IMR-90 (cell line): ENCODE data around the gene FBRSL1. TPM values are rescaled to one million over a fixed set of nuclear protein-coding genes. Genes with fewer than 3 reads are reported as not detected.

Source experiments
- ATAC-seq: fragments of 200-7000 bp; cut with Tn5 transposase; 2 replicates; pipeline ENCODE4 v1.9.1; 2020; ENCODE audit warnings: low read depth, mild to moderate bottlenecking, moderate library complexity
- BruUV-seq: library from RNA; stranded (reverse); fragments of 400-500 nt; replicated peaks from 2 replicates; lab custom pipeline; 2021; lab: Mats Ljungman, UMichigan
- CTCF ChIA-PET: fragments of 300-600 bp; formaldehyde crosslinking; extraction: SDS; loops from one replicate; lab custom pipeline; 2021; ENCODE audit warnings: antibody characterized with exemption; lab: Yijun Ruan, JAX
- POLR2A ChIA-PET: fragments of 300-600 bp; sonication (Branson Sonifier 250); formaldehyde crosslinking; loops from one replicate; lab custom pipeline; 2022; ENCODE audit warnings: antibody characterized with exemption; ENCODE audit not compliant: unreplicated experiment; lab: Charles Lee
- DNase-seq: peaks from one replicate; pipeline ENCODE4 v3.0.0; 2013
- H2AFZ ChIP-seq: replicated peaks from 2 replicates; pipeline ENCODE3; 2013; ENCODE audit warnings: low read length, mild to moderate bottlenecking; ENCODE audit not compliant: poor library complexity
- H2AK5ac ChIP-seq: 2 replicates; pipeline ENCODE4 v1.6.1; 2013; ENCODE audit warnings: low read depth, low read length, inconsistent platforms
- H2AK9ac ChIP-seq: replicated peaks from 2 replicates; pipeline ENCODE3; 2013; ENCODE audit warnings: mild to moderate bottlenecking, low read depth, low read length, moderate library complexity; ENCODE audit not compliant: poor library complexity
- H2BK120ac ChIP-seq: 2 replicates; pipeline ENCODE4 v1.6.1; 2013; ENCODE audit warnings: low read depth, low read length, inconsistent platforms
- H2BK15ac ChIP-seq: 3 replicates; pipeline ENCODE4 v1.6.1; 2013; ENCODE audit warnings: low read depth, low read length, inconsistent platforms
- H2BK20ac ChIP-seq: 2 replicates; pipeline ENCODE4 v1.6.1; 2013; ENCODE audit warnings: low read depth, mild to moderate bottlenecking, inconsistent platforms, low read length, moderate library complexity
- H2BK5ac ChIP-seq: 2 replicates; pipeline ENCODE4 v1.6.1; 2013; ENCODE audit warnings: mild to moderate bottlenecking, low read depth, low read length, inconsistent platforms; ENCODE audit not compliant: poor library complexity, severe bottlenecking
- H3K14ac ChIP-seq: replicated peaks from 2 replicates; pipeline ENCODE4 v1.6.1; 2013; ENCODE audit warnings: low read depth, low read length, inconsistent platforms
- H3K18ac ChIP-seq: 2 replicates; pipeline ENCODE4 v1.6.1; 2013; ENCODE audit warnings: low read depth, low read length, control low read depth
- H3K23ac ChIP-seq: 2 replicates; pipeline ENCODE4 v1.6.1; 2013; ENCODE audit warnings: low read depth, low read length, inconsistent platforms
- H3K27ac ChIP-seq: 2 replicates; pipeline ENCODE4 v1.5.1; 2013; ENCODE audit warnings: mild to moderate bottlenecking, control low read depth, low read length; ENCODE audit not compliant: insufficient read depth
- H3K27me3 ChIP-seq: 2 replicates; pipeline ENCODE4 v1.6.1; 2013; ENCODE audit warnings: low read length; ENCODE audit not compliant: control insufficient read depth, insufficient read depth
- H3K36me3 ChIP-seq: 2 replicates; pipeline ENCODE4 v1.6.1; 2013; ENCODE audit warnings: low read length, mixed read lengths; ENCODE audit not compliant: control insufficient read depth, insufficient read depth
- H3K4ac ChIP-seq: 2 replicates; pipeline ENCODE4 v1.6.1; 2013; ENCODE audit warnings: low read depth, low read length, inconsistent platforms
- H3K4me1 ChIP-seq: 2 replicates; pipeline ENCODE4 v1.6.1; 2013; ENCODE audit warnings: low read length, mixed read lengths; ENCODE audit not compliant: control insufficient read depth, insufficient read depth
- H3K4me2 ChIP-seq: 2 replicates; pipeline ENCODE4 v1.6.1; 2013; ENCODE audit warnings: low read depth, mild to moderate bottlenecking, control low read depth, low read length, moderate library complexity
- H3K4me3 ChIP-seq: 2 replicates; pipeline ENCODE4 v1.5.1; 2013; ENCODE audit warnings: low read depth, mild to moderate bottlenecking, control low read depth, low read length, moderate library complexity; ENCODE audit not compliant: insufficient read depth
- H3K56ac ChIP-seq: 2 replicates; pipeline ENCODE4 v1.6.1; 2013; ENCODE audit warnings: low read length, inconsistent platforms; ENCODE audit not compliant: insufficient read depth; ENCODE audit errors: extremely low read depth
- H3K79me1 ChIP-seq, 2 experiments: 2 replicates each; pipeline ENCODE4 v1.6.1; 2013; ENCODE audit warnings: low read length in 2 of 2, inconsistent platforms in 1 of 2, low read depth in 1 of 2
- H3K9ac ChIP-seq: 2 replicates; pipeline ENCODE4 v1.6.1; 2013; ENCODE audit warnings: low read depth, low read length, control low read depth
- H3K9me1 ChIP-seq: 2 replicates; pipeline ENCODE4 v1.6.1; 2013; ENCODE audit warnings: low read length, inconsistent platforms; ENCODE audit not compliant: insufficient read depth
- H3K9me3 ChIP-seq: 2 replicates; pipeline ENCODE4 v1.6.1; 2013; ENCODE audit warnings: low read length; ENCODE audit not compliant: control insufficient read depth, insufficient read depth
- H4K20me1 ChIP-seq: 2 replicates; pipeline ENCODE4 v1.6.1; 2013; ENCODE audit warnings: low read length, inconsistent platforms; ENCODE audit not compliant: insufficient read depth
- H4K5ac ChIP-seq: 2 replicates; pipeline ENCODE4 v1.6.1; 2013; ENCODE audit warnings: mild to moderate bottlenecking, low read depth, low read length, control low read depth
- H4K8ac ChIP-seq, 2 experiments: 2 replicates each; pipeline ENCODE4 v1.6.1; 2013; ENCODE audit warnings: low read depth in 2 of 2, low read length in 2 of 2, control low read depth in 1 of 2, inconsistent platforms in 1 of 2
- H4K91ac ChIP-seq: 2 replicates; pipeline ENCODE4 v1.6.1; 2013; ENCODE audit warnings: low read depth, low read length, inconsistent platforms; ENCODE audit not compliant: insufficient read depth
- BHLHE40 ChIP-seq: fragments of 150-350 bp; IDR thresholded peaks from 2 replicates; pipeline ENCODE4 v1.6.1; 2016; ENCODE audit warnings: mild to moderate bottlenecking, low read depth, low read length
- MAZ ChIP-seq: IDR thresholded peaks from 2 replicates; pipeline ENCODE4 v1.6.1; 2012; ENCODE audit warnings: low read depth, mild to moderate bottlenecking, low read length, improper control_type of control experiment, moderate library complexity, borderline replicate concordance
- WGBS, 2 experiments: methylation state at CpG; one replicate each; pipeline versions ENCODE4 v1.1.5 to v1.1.7; 2013; ENCODE audit warnings: missing lambda C conversion rate in 2 of 2; ENCODE audit not compliant: insufficient read length in 1 of 2; ENCODE audit errors: extremely low coverage in 2 of 2; 5-methylcytosine and 5-hydroxymethylcytosine counted together
- dilution Hi-C: fragments of 300-500 bp; cut with HindIII; formaldehyde crosslinking; loops from one replicate; pipeline ENCODE4 v1.14.3; 2018; ENCODE audit warnings: low sequenced_read_pairs; ENCODE audit not compliant: unreplicated experiment
- in situ Hi-C: fragments of 300-500 bp; cut with MboI; formaldehyde crosslinking; loops from 3 replicates; pipeline ENCODE4 v1.14.3; 2019; ENCODE audit warnings: low sequenced_read_pairs, inconsistent platforms, mixed read lengths
- intact Hi-C: fragments of 100-400 bp; cut with micrococcal nuclease; formaldehyde crosslinking; loops from 2 replicates; pipeline ENCODE4 v1.10.0; 2022
- polyA plus RNA-seq, 3 experiments: library from polyadenylated mRNA; depleted of rRNA; stranded (reverse); fragments of >200 nt; gene quantifications; 2 replicates each; pipeline ENCODE4 v1.2.3, GENCODE V29; 2012; ENCODE audit warnings: low replicate concordance in 1 of 3
- total RNA-seq: library from RNA; depleted of rRNA; stranded (reverse); fragments of >200 nt; gene quantifications from 2 replicates; pipeline ENCODE4 v1.2.3, GENCODE V29; 2012

The FBRSL1 gene
- total and polyA plus RNA-seq, 2 of the 4 experiments (the other 2 are of a cell fraction), result 0.36 to 10.8 TPM

GRCh38 chr12:132481771-132482745 is 7.9 kb upstream of the FBRSL1 start (continued):
- TF ChIP-seq MAZ, result no peak

GRCh38 chr12:132482771-132483170 is 7.2 kb upstream of the FBRSL1 start:
- ATAC-seq, result no peak
- no peak overlapping the region for H3K23ac ChIP-seq

More at GRCh38 chr12:132482771-132483170, 7.2 kb upstream of the FBRSL1 start:
- Histone ChIP-seq H2BK15ac (no peak overlapping the region), H3K9me1 (no peaks in the 10 kb centered on the region), H3K9ac (no peak overlapping the region), H3K4ac (no peak overlapping the region), H4K5ac (no peak overlapping the region), H4K8ac (no peak overlapping the region), H3K27ac (no peak overlapping the region), H3K14ac (no peak overlapping the region), H4K20me1 (no peaks in the 10 kb centered on the region), H2BK20ac (no peak overlapping the region), H3K9me3 (no peaks in the 10 kb centered on the region), H2BK5ac (no peak overlapping the region), H3K4me3 (no peak overlapping the region), H2AK5ac (no peak overlapping the region), H4K91ac (no peak overlapping the region), H3K56ac (no peak overlapping the region), H3K4me1 (no peaks in the 10 kb centered on the region), H3K27me3 (peaks cover 24% of the 10 kb centered on the region), H2BK120ac (no peak overlapping the region), H3K18ac (no peak overlapping the region), H3K36me3 (no peaks in the 10 kb centered on the region), H3K79me1 (no peaks in the 10 kb centered on the region), H3K4me2 (no peak overlapping the region), H2AFZ (no peak overlapping the region), H2AK9ac (no peak overlapping the region)
- no TSS peak for BruUV-seq
- in situ Hi-C loops (no loop called here), dilution Hi-C loops (no loop called here), intact Hi-C loops (no loop called here)
- no peak for TF ChIP-seq BHLHE40
- POLR2A ChIA-PET, result no interaction called here
- no peak for DNase-seq
- 76% methylated on average over 4 of the region's 9 CpGs; no CpG with 5 or more reads in 1 of the 2 experiments for WGBS, 2 experiments
- CTCF ChIA-PET, result no interaction called here
